ENCODE results near the gene M6PR. TPM values are rescaled to one million over a fixed set of nuclear protein-coding genes. Genes with fewer than 3 reads are reported as not detected.
"Not testable (repeated sequence)": the region's sequence is repeated elsewhere in the genome, so short reads cannot be mapped to it uniquely, and the experiment has no call there.

The M6PR gene
- total RNA-seq, 1 donor from 2014 or later = 114 TPM

GRCh38 chr12:8914033-8914715, 35.3 kb downstream of the M6PR start, which contains the start of gene PHC1:
Gene PHC1, plus strand, starts transcription at chr12:8914509. Its CDS starts 3,169 bp downstream, at chr12:8917678.
- DNase-seq (ENCODE audit: extremely low read depth, low read depth, low spot score) = peak; percentile 12

DNA sequence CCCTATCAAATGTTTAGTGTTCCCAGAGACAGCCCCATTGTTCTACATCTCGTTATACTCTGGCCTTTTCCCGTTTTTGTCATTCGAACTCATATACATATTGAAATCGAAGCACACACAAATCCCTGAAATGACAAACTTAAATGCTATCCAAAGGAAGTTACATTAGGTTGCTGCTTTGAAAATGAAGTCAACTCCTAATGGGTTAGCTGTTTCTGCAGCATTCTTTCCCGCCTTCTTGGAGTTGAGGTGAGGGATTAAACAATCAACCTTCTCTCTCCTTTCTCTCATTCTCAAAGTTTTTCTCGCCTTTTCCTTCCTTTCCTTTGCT, 35.8 kb downstream of the M6PR start:
- DNase-seq (ENCODE audit: extremely low read depth, low read depth, low spot score) = no peak

GRCh38 chr12:8912914-8913313, 36.5 kb downstream of the M6PR start:
- no peak for DNase-seq (ENCODE audit: extremely low read depth, low read depth, low spot score)

- DNase-seq (ENCODE audit: extremely low read depth, low read depth, low spot score) = no peak
These were observed 37.7 kb downstream of the M6PR start for GRCh38 chr12:8911606-8912268.

DNA sequence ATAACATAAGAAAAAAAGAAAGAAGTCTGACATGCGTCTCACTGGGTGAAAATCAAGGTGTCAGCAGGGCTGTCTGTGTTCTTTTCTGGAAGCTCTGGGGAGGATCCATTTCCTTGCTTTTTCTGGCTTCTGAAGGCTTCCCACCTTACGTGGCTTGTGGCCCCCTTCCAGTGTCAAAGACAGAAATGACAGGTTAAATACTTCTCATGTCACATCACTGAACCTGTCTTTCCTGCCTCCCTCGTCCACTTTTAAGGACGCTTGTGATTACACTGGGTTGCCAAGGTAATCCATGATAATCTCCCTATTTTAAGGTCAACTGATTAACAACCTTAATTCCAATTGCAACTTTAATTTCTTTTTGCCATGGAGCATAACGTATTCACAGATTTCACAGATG, 39.7 kb downstream of the M6PR start:
- DNase-seq (ENCODE audit: extremely low read depth, low read depth, low spot score) = no peak

- no peak for DNase-seq (ENCODE audit: extremely low read depth, low read depth, low spot score)
These were observed 41.9 kb downstream of the M6PR start for GRCh38 chr12:8907513-8907912.

- no peak for DNase-seq (ENCODE audit: extremely low read depth, low read depth, low spot score)
These were observed 42.9 kb downstream of the M6PR start for GRCh38 chr12:8906266-8907180.

DNA sequence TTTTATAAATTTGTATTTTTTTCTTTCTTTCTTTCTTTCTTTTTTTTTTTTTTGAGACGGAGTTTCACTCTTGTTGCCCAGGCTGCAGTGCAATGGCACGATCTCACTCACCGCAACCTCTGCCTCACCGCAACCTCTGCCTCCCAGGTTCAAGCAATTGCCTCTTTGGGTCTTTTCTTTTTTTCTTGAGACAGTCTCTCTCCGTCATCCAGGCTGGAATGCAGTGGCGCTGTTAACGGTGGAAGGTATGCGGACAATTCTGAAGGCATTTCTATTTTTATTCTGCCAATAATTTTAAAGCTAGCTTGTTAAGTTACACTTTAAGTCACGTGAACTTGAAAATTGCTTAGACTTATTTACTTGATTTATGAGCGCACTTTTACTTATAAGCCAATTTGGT, 43.9 kb downstream of the M6PR start:
- DNase-seq (ENCODE audit: extremely low read depth, low read depth, low spot score) = no peak

- DNase-seq (ENCODE audit: extremely low read depth, low read depth, low spot score) = no peak
These were observed 44.8 kb downstream of the M6PR start for GRCh38 chr12:8904665-8905064.

GRCh38 chr12:8903646-8904045, 45.8 kb downstream of the M6PR start:
- DNase-seq (ENCODE audit: extremely low read depth, low read depth, low spot score) = no peak

GRCh38 chr12:8902703-8903102, 46.7 kb downstream of the M6PR start:
- not testable (repeated sequence) for DNase-seq (ENCODE audit: extremely low read depth, low read depth, low spot score)

DNA sequence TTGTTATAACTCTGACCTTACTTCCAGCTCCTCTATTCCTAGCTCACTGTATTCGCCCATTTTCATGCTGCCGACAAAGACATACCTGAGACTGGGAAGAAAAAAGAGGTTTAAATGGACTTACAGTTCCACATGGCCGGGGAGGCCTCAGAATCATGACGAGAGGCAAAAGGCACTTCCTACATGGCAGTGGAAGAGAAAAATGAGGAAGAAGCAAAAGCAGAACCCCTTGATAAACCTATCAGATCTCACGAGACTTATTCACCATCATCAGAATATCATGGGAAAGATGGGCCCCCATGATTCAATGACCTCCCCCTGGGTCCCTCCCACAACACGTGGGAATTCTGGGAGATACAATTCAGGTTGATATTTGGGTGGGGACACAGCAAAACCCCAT, 49.6 kb downstream of the M6PR start:
- DNase-seq (ENCODE audit: extremely low read depth, low read depth, low spot score) = no peak

GRCh38 chr12:8897081-8897480, 52.4 kb downstream of the M6PR start:
- no peak for DNase-seq (ENCODE audit: extremely low read depth, low read depth, low spot score)

- no peak for DNase-seq (ENCODE audit: extremely low read depth, low read depth, low spot score)
These were observed 54.5 kb downstream of the M6PR start for GRCh38 chr12:8894986-8895385.

GRCh38 chr12:8894378-8894777, 55.1 kb downstream of the M6PR start:
- DNase-seq (ENCODE audit: extremely low read depth, low read depth, low spot score) = no peak

DNA sequence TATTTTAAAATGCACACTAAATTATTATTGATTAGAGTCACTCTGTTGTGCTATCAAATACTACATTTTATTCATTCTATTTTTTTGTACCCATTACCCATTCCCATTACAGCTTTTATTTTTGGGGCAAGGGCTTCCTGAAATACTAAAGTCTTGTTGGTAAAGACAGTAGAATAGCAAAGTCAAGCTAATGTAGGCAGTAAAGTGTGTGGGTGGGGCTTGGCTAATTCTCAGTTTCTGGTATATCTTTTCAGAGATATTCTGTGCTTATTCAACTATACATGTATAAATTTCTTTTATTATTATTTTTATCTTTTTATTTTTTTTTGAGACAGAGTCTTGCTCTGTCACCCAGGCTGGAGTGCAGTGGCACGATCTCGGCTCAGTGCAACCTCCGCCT, 57.5 kb downstream of the M6PR start:
- DNase-seq (ENCODE audit: extremely low read depth, low read depth, low spot score) = no peak

Other genes with a start within 250 kb of the M6PR start
- gene A2ML1, start 127.0 kb downstream of the M6PR start, total RNA-seq = not detected in 2 replicates
- 25.1 and 32.2 TPM in 2 replicates for gene PHC1, start 35.1 kb downstream of the M6PR start, total RNA-seq
- gene KLRG1, start 39.9 kb upstream of the M6PR start, total RNA-seq = 0.97 and 5.5 TPM in 2 replicates
- 74.4 and 117 TPM in 2 replicates for gene A2M, start 166.3 kb upstream of the M6PR start, total RNA-seq

Data from glomerular endothelial cell (primary cell).